Putamen (tissue), 1 donor: ENCODE results near the gene SP110.
A peak's percentile ranks its signal among the peaks of the same experiment; 100 is the strongest.

ENCODE experiments used
- DNase-seq: peaks from one replicate; pipeline ENCODE4 v3.0.0-alpha.2; 2016; ENCODE audit warnings: low spot score

Gene SP110

GRCh38 chr2:230170532-230170931, 49.3 kb downstream of the SP110 start:
- peak; percentile 43 for DNase-seq

GRCh38 chr2:230166557-230167170, 53.1 kb downstream of the SP110 start:
- no peak for DNase-seq

GRCh38 chr2:230164139-230164538, 55.6 kb downstream of the SP110 start:
- DNase-seq: no peak

- no peak for DNase-seq
Measured at GRCh38 chr2:230162981-230163380, 56.8 kb downstream of the SP110 start.

GRCh38 chr2:230161184-230161583, 58.6 kb downstream of the SP110 start:
- no peak for DNase-seq

- peak; percentile 20 for DNase-seq
Measured at GRCh38 chr2:230160112-230160660, 59.6 kb downstream of the SP110 start.

GRCh38 chr2:230158468-230158867, 61.3 kb downstream of the SP110 start:
- no peak for DNase-seq

GRCh38 chr2:230156782-230157699, 62.7 kb downstream of the SP110 start:
- DNase-seq: no peak

- no peak for DNase-seq
Measured at GRCh38 chr2:230155359-230155758, 64.4 kb downstream of the SP110 start.

GRCh38 chr2:230153390-230153976, 66.3 kb downstream of the SP110 start:
- DNase-seq: no peak

GRCh38 chr2:230152334-230152733, 67.5 kb downstream of the SP110 start:
- no peak for DNase-seq

- no peak for DNase-seq
Measured at GRCh38 chr2:230144355-230144754, 75.4 kb downstream of the SP110 start.

GRCh38 chr2:230140667-230141066, 79.1 kb downstream of the SP110 start:
- no peak for DNase-seq

- no peak for DNase-seq
Measured at GRCh38 chr2:230137902-230138539, 81.8 kb downstream of the SP110 start.

- DNase-seq: no peak
Measured at GRCh38 chr2:230135130-230135525, 84.7 kb downstream of the SP110 start.

- DNase-seq: no peak
Measured at GRCh38 chr2:230134496-230135129, 85.2 kb downstream of the SP110 start.

GRCh38 chr2:230131366-230131765, 88.4 kb downstream of the SP110 start:
- no peak for DNase-seq

GRCh38 chr2:230130668-230131364, 89.0 kb downstream of the SP110 start:
- DNase-seq: no peak

- DNase-seq: no peak
Measured at GRCh38 chr2:230129343-230129742, 90.4 kb downstream of the SP110 start.

GRCh38 chr2:230128623-230129342, 91.0 kb downstream of the SP110 start:
- DNase-seq: no peak
